Astrocyte of the cerebellum (primary cell): Measurements from ENCODE around the gene MED15.
"Not testable (repeated sequence)": the region's sequence is repeated elsewhere in the genome, so short reads cannot be mapped to it uniquely, and the experiment has no call there.

Experiments
- DNase-seq: peaks from one replicate; pipeline ENCODE4 v3.0.0-alpha.2; 2011; ENCODE audit warnings: low read depth
- H3K4me3 ChIP-seq: 2 replicates; pipeline ENCODE4 v1.5.1; 2011; ENCODE audit warnings: mild to moderate bottlenecking, low read depth, low read length, moderate library complexity
- CTCF ChIP-seq: IDR thresholded peaks from 2 replicates; pipeline ENCODE4 v1.5.1; 2012; ENCODE audit warnings: low read length, low read depth, moderate library complexity, mild to moderate bottlenecking; ENCODE audit errors: missing control alignments
- in situ Hi-C: cut with HindIII; loops from 2 replicates; pipeline ENCODE4 v1.10.0; 2017; ENCODE audit warnings: low sequenced_read_pairs

MED15 gene

GRCh38 chr22:20542736-20543135, 35.3 kb downstream of the MED15 start:
- no peak overlapping the region for H3K4me3 ChIP-seq
- DNase-seq, result no peak
- no peak for TF ChIP-seq CTCF
- in situ Hi-C loops, result no loop called here

- in situ Hi-C loops, DNase-seq, H3K4me3 ChIP-seq: not testable (repeated sequence)
These were observed 37.9 kb downstream of the MED15 start for GRCh38 chr22:20545318-20545634.

GRCh38 chr22:20545681-20546521, 38.5 kb downstream of the MED15 start:
- DNase-seq, result no peak
- H3K4me3 ChIP-seq, result no peak overlapping the region
- TF ChIP-seq CTCF, result no peak
- in situ Hi-C loops, result no loop called here

GRCh38 chr22:20546541-20546950, 39.1 kb downstream of the MED15 start:
- H3K4me3 ChIP-seq, result no peak overlapping the region
- no peak for DNase-seq
- TF ChIP-seq CTCF, result no peak
- in situ Hi-C loops, result no loop called here

GRCh38 chr22:20547029-20547428, 39.6 kb downstream of the MED15 start:
- H3K4me3 ChIP-seq, result no peak overlapping the region
- in situ Hi-C loops, result no loop called here
- no peak for DNase-seq
- TF ChIP-seq CTCF, result no peak

- DNase-seq, result no peak
- in situ Hi-C loops, result no loop called here
- H3K4me3 ChIP-seq, result no peak overlapping the region
- TF ChIP-seq CTCF, result no peak
These were observed 41.4 kb downstream of the MED15 start for GRCh38 chr22:20548806-20549205.

- H3K4me3 ChIP-seq, result no peak overlapping the region
- peak; percentile 11 for TF ChIP-seq CTCF
- DNase-seq, result no peak
- in situ Hi-C loops, result no loop called here
These were observed 41.9 kb downstream of the MED15 start for GRCh38 chr22:20549232-20549841.
